Stomach (tissue), 9 donors: ENCODE results near the gene TGDS. TPM values are rescaled to one million over a fixed set of nuclear protein-coding genes. Genes with fewer than 3 reads are reported as not detected.
"Not testable (repeated sequence)": the region's sequence is repeated elsewhere in the genome, so short reads cannot be mapped to it uniquely, and the experiment has no call there.

Experiments
- DNase-seq, 2 donors: peaks; one replicate each; pipeline versions ENCODE4 v3.0.0 to v3.0.0-alpha.2; 2013 to 2019
- H3K27ac ChIP-seq, 5 donors: fragments of 200-600 bp in 4 of 5; sonication (generic) in 4 of 5; one replicate each; pipeline ENCODE4 v1.5.1; 2013 to 2019; ENCODE audit warnings: mild to moderate bottlenecking in 1 of 5, moderate library complexity in 1 of 5
- H3K27me3 ChIP-seq, 3 donors: fragments of 200-600 bp; sonication (generic); one replicate each; pipeline ENCODE4 v1.5.1; 2017 to 2019; ENCODE audit warnings: mixed run types in 1 of 3
- H3K36me3 ChIP-seq, 4 donors: fragments of 200-600 bp; sonication (generic); 1 replicate in 3 of 4; 2 replicates in 1 of 4; pipeline ENCODE4 v1.5.1; 2016 to 2019
- H3K4me1 ChIP-seq, 4 donors: fragments of 200-600 bp; sonication (generic); one replicate each; pipeline ENCODE4 v1.5.1; 2016 to 2019
- H3K4me3 ChIP-seq, 4 donors: fragments of 200-600 bp; sonication (generic) in 3 of 4; one replicate each; pipeline ENCODE4 v1.5.1; 2016 to 2019; ENCODE audit warnings: mild to moderate bottlenecking in 1 of 4
- H3K9me3 ChIP-seq, 4 donors: fragments of 200-600 bp; sonication (generic); one replicate each; pipeline ENCODE4 v1.5.1; 2016 to 2019
- CTCF ChIP-seq, 7 experiments: fragments of 450-650 bp in 4 of 7; fragments of 200-600 bp in 3 of 7; sonication (generic) in 3 of 7; IDR thresholded peaks; one replicate each; pipeline ENCODE4 v1.5.1; 2016 to 2019; ENCODE audit warnings: antibody characterized with exemption in 7 of 7, control low read depth in 2 of 7, mild to moderate bottlenecking in 1 of 7
- EP300 ChIP-seq: sonication (generic); formaldehyde crosslinking; IDR thresholded peaks from one replicate; pipeline ENCODE4 v1.6.1; 2017; ENCODE audit warnings: antibody characterized with exemption
- POLR2A ChIP-seq, 4 donors: fragments of 450-650 bp; IDR thresholded peaks; one replicate each; pipeline ENCODE4 v1.6.1; 2016; ENCODE audit warnings: antibody characterized with exemption in 4 of 4, control low read depth in 2 of 4, mild to moderate bottlenecking in 1 of 4, moderate library complexity in 1 of 4
- POLR2AphosphoS5 ChIP-seq, 3 donors: sonication (generic); formaldehyde crosslinking; IDR thresholded peaks; one replicate each; pipeline ENCODE4 v1.6.1; 2016; ENCODE audit warnings: antibody characterized with exemption in 3 of 3
- WGBS, 5 donors: extraction: QIAGEN DNeasy Blood & Tissue Kit in 3 of 5; methylation state at CpG; one replicate each; pipeline versions ENCODE4 v1.1.5 to v1.1.7; 2013 to 2018; 5-methylcytosine and 5-hydroxymethylcytosine counted together
- intact Hi-C: fragments of 100-400 bp; cut with DNase I; formaldehyde crosslinking; loops from one replicate; pipeline ENCODE4 v1.15.1; 2023; ENCODE audit warnings: low total_unique reads
- polyA plus RNA-seq, 3 donors: library from polyadenylated mRNA; stranded (reverse); fragments of 200-250 nt; gene quantifications; one replicate each; pipeline ENCODE4 v1.2.3, GENCODE V29; 2013
- total RNA-seq, 5 donors: library from RNA; depleted of rRNA; stranded (reverse); fragments of >200 nt; gene quantifications; one replicate each; pipeline versions ENCODE4 v1.1.0 to v1.2.3, GENCODE V29; 2014 to 2016
- donor health status: healthy with polysubstance abuse.
- donor health status: Bipolar disorder and iron deficiency.
- donor health status: healthy.

Gene TGDS
- total and polyA plus RNA-seq, 8 donors: 3.6 to 21.8 (median 8.2) TPM; not detected in 1

GRCh38 chr13:94535775-94536174 is 60.2 kb downstream of the TGDS start:
- DNase-seq: no peak
- H3K9me3 ChIP-seq: peaks cover 0 to 7% (median 0%) of the 10 kb centered on the region in 4 donors
- no peaks in the 10 kb centered on the region for H3K27me3 ChIP-seq
- H3K4me1 ChIP-seq: no peaks in the 10 kb centered on the region
- TF ChIP-seq EP300 (no peak), POLR2AphosphoS5 (IDR thresholded peaks at IDR 0.05) (no peak), CTCF (IDR thresholded peaks at IDR 0.05) (no peak), POLR2A (IDR thresholded peaks at IDR 0.05) (no peak)
- 52 to 62% (median 58%) methylated on average over 4 of the region's 4 CpGs for WGBS, 5 donors
- intact Hi-C loops: no loop called here
- no peak overlapping the region for H3K4me3 ChIP-seq
- no peak overlapping the region for H3K27ac ChIP-seq
- H3K36me3 ChIP-seq: no peaks in the 10 kb centered on the region

GRCh38 chr13:94535231-94535630 is 60.7 kb downstream of the TGDS start:
- H3K9me3 ChIP-seq: peaks cover 0 to 7% (median 0%) of the 10 kb centered on the region in 4 donors
- H3K27me3 ChIP-seq: no peaks in the 10 kb centered on the region
- no peak for DNase-seq
- intact Hi-C loops: no loop called here
- WGBS, 5 donors: 71 to 82% (median 76%) methylated on average over 2 of the region's 2 CpGs
- H3K27ac ChIP-seq: no peak overlapping the region
- H3K4me1 ChIP-seq: no peaks in the 10 kb centered on the region
- H3K4me3 ChIP-seq: no peak overlapping the region
- no peak for TF ChIP-seq POLR2AphosphoS5 (IDR thresholded peaks at IDR 0.05)
- TF ChIP-seq EP300: no peak
- TF ChIP-seq POLR2A (IDR thresholded peaks at IDR 0.05): no peak
- no peak for TF ChIP-seq CTCF (IDR thresholded peaks at IDR 0.05)
- H3K36me3 ChIP-seq: no peaks in the 10 kb centered on the region

- Histone ChIP-seq H3K4me3 (no peak overlapping the region), H3K36me3 (no peaks in the 10 kb centered on the region), H3K4me1 (no peaks in the 10 kb centered on the region), H3K27ac (no peak overlapping the region), H3K27me3 (no peaks in the 10 kb centered on the region), H3K9me3 (peaks cover 0 to 7% (median 0%) of the 10 kb centered on the region in 4 donors)
- DNase-seq: no peak
- intact Hi-C loops: no loop called here
- WGBS, 5 donors: 70 to 85% (median 81%) methylated on average over 1 of the region's 1 CpG
- no peak for TF ChIP-seq CTCF (IDR thresholded peaks at IDR 0.05)
- no peak for TF ChIP-seq EP300
- TF ChIP-seq POLR2A (IDR thresholded peaks at IDR 0.05): no peak
- no peak for TF ChIP-seq POLR2AphosphoS5 (IDR thresholded peaks at IDR 0.05)
These were observed 61.8 kb downstream of the TGDS start for GRCh38 chr13:94534166-94534565.

- 75 to 98% (median 81%) methylated on average over 2 of the region's 2 CpGs for WGBS, 5 donors
These were observed 63.7 kb downstream of the TGDS start for GRCh38 chr13:94532278-94532677.

DNA sequence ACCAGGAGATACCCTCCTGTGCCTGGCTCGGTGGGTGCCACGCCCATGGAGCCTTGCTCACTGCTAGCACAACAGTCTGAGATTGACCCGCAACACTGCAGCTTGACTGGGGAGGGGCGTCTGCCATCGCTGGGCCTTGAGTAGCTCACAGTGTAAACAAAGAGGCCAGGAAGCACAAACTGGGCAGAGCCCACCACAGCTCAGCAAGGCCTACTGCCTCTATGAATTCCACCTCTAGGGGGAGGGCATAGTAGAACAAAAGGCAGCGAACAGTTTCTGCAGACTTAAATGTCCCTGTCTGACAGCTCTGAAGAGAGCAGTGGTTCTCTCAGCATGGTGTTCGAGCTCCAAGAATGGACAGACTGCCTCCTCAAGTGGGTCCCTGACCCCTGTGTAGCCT is 69.0 kb downstream of the TGDS start:
- H3K4me3 ChIP-seq, DNase-seq, H3K4me1 ChIP-seq, intact Hi-C loops, H3K27ac ChIP-seq, H3K9me3 ChIP-seq, H3K36me3 ChIP-seq, H3K27me3 ChIP-seq: not testable (repeated sequence)
- 39 to 74% (median 47%) methylated on average over 5 to 7 of the region's 7 CpGs for WGBS, 5 donors

More at GRCh38 chr13:94532278-94532677, 63.7 kb downstream of the TGDS start:
- H3K4me1 ChIP-seq, intact Hi-C loops, DNase-seq, H3K4me3 ChIP-seq, H3K27ac ChIP-seq, H3K9me3 ChIP-seq, H3K27me3 ChIP-seq, H3K36me3 ChIP-seq: not testable (repeated sequence)
